ENCODE measurements around the gene CDADC1.

CDADC1 gene

GRCh38 chr13:49295244-49295643 is 47.5 kb downstream of the CDADC1 start:
- TF ChIP-seq ZFX (IDR thresholded peaks at IDR 0.05): no peak
- TF ChIP-seq CTCF (conservative IDR thresholded peaks at IDR 0.05): no peak
- H3K27ac ChIP-seq: no peak overlapping the region

GRCh38 chr13:49296659-49297058 is 48.9 kb downstream of the CDADC1 start:
- H3K27ac ChIP-seq: no peak overlapping the region
- no peak for TF ChIP-seq ZFX (IDR thresholded peaks at IDR 0.05)
- TF ChIP-seq CTCF (conservative IDR thresholded peaks at IDR 0.05): no peak

GRCh38 chr13:49297338-49297737 is 49.6 kb downstream of the CDADC1 start:
- TF ChIP-seq ZFX (IDR thresholded peaks at IDR 0.05) (no peak), CTCF (conservative IDR thresholded peaks at IDR 0.05) (no peak)

GRCh38 chr13:49298416-49298815 is 50.7 kb downstream of the CDADC1 start:
- H3K27ac ChIP-seq: no peak overlapping the region

More at GRCh38 chr13:49297338-49297737, 49.6 kb downstream of the CDADC1 start:
- no peak overlapping the region for H3K27ac ChIP-seq

GRCh38 chr13:49298903-49299605 is 51.3 kb downstream of the CDADC1 start:
- H3K27ac ChIP-seq: no peak overlapping the region
- TF ChIP-seq CTCF (conservative IDR thresholded peaks at IDR 0.05): no peak
- TF ChIP-seq ZFX (IDR thresholded peaks at IDR 0.05): no peak

More at GRCh38 chr13:49298416-49298815, 50.7 kb downstream of the CDADC1 start:
- TF ChIP-seq ZFX (IDR thresholded peaks at IDR 0.05) (no peak), CTCF (conservative IDR thresholded peaks at IDR 0.05) (no peak)

GRCh38 chr13:49300276-49300675 is 52.6 kb downstream of the CDADC1 start:
- no peak for TF ChIP-seq CTCF (conservative IDR thresholded peaks at IDR 0.05)
- no peak for TF ChIP-seq ZFX (IDR thresholded peaks at IDR 0.05)
- no peak overlapping the region for H3K27ac ChIP-seq

GRCh38 chr13:49300739-49301589 is 53.2 kb downstream of the CDADC1 start:
- H3K27ac ChIP-seq: peak overlapping the region; percentile 18
- TF ChIP-seq CTCF (conservative IDR thresholded peaks at IDR 0.05) (peak; percentile 87), ZFX (IDR thresholded peaks at IDR 0.05) (no peak)
